RWPE2 (cell line): Measurements from ENCODE around the gene HSPA5.
"Not testable (repeated sequence)": the region's sequence is repeated elsewhere in the genome, so short reads cannot be mapped to it uniquely, and the experiment has no call there.

ENCODE experiments used
- ATAC-seq: fragments of 200-7000 bp; cut with Tn5 transposase; 3 replicates; pipeline ENCODE4 v1.9.1; 2021; ENCODE audit warnings: low read depth
- DNase-seq: peaks from one replicate; pipeline ENCODE4 v3.0.0-alpha.2; 2020; ENCODE audit warnings: low spot score
- H3K27ac ChIP-seq: fragments of 450-650 bp; 2 replicates; pipeline ENCODE4 v1.5.1; 2017; ENCODE audit warnings: mild to moderate bottlenecking; ENCODE audit not compliant: poor library complexity, severe bottlenecking
- H3K27me3 ChIP-seq: fragments of 250-450 bp; sonication (Bioruptor Pico); 2 replicates; pipeline ENCODE4 v1.5.1; 2021; ENCODE audit warnings: mild to moderate bottlenecking, moderate library complexity; ENCODE audit not compliant: insufficient read depth, poor library complexity, severe bottlenecking
- H3K36me3 ChIP-seq: fragments of 250-450 bp; sonication (Bioruptor Pico); 2 replicates; pipeline ENCODE4 v1.5.1; 2020; ENCODE audit warnings: low read depth, mild to moderate bottlenecking, moderate library complexity
- H3K4me1 ChIP-seq: fragments of 250-450 bp; sonication (Bioruptor Pico); 2 replicates; pipeline ENCODE4 v1.5.1; 2021; ENCODE audit warnings: mild to moderate bottlenecking, moderate library complexity; ENCODE audit not compliant: insufficient read depth, poor library complexity, severe bottlenecking
- H3K4me3 ChIP-seq: fragments of 250-450 bp; sonication (Bioruptor Pico); 2 replicates; pipeline ENCODE4 v1.5.1; 2021; ENCODE audit warnings: mild to moderate bottlenecking, moderate library complexity; ENCODE audit not compliant: severe bottlenecking
- H3K9me3 ChIP-seq: fragments of 250-450 bp; sonication (Bioruptor Pico); 2 replicates; pipeline ENCODE4 v1.5.1; 2021; ENCODE audit warnings: mild to moderate bottlenecking, moderate library complexity; ENCODE audit not compliant: severe bottlenecking
- TF ChIP-seq, protein P1 (sequence below): fragments of 450-650 bp; IDR thresholded peaks from one replicate; pipeline ENCODE4 v1.5.1; 2017; ENCODE audit warnings: mild to moderate bottlenecking, moderate library complexity; ENCODE audit not compliant: poor library complexity, severe bottlenecking

The HSPA5 gene

GRCh38 chr9:125276771-125277170, 35.6 kb upstream of the HSPA5 start:
- Histone ChIP-seq H3K9me3 (no peaks in the 10 kb centered on the region), H3K27ac (no peak overlapping the region)
- no peak for ATAC-seq

GRCh38 chr9:125272697-125273096, 31.6 kb upstream of the HSPA5 start:
- DNase-seq, result no peak
- no peaks in the 10 kb centered on the region for H3K9me3 ChIP-seq
- H3K36me3 ChIP-seq, result peaks cover 28% of the 10 kb centered on the region

More at GRCh38 chr9:125276771-125277170, 35.6 kb upstream of the HSPA5 start:
- Histone ChIP-seq H3K36me3 (peaks cover 15% of the 10 kb centered on the region), H3K4me1 (peaks cover 6% of the 10 kb centered on the region), H3K4me3 (no peak overlapping the region), H3K27me3 (no peaks in the 10 kb centered on the region)
- TF ChIP-seq, protein P1, sequence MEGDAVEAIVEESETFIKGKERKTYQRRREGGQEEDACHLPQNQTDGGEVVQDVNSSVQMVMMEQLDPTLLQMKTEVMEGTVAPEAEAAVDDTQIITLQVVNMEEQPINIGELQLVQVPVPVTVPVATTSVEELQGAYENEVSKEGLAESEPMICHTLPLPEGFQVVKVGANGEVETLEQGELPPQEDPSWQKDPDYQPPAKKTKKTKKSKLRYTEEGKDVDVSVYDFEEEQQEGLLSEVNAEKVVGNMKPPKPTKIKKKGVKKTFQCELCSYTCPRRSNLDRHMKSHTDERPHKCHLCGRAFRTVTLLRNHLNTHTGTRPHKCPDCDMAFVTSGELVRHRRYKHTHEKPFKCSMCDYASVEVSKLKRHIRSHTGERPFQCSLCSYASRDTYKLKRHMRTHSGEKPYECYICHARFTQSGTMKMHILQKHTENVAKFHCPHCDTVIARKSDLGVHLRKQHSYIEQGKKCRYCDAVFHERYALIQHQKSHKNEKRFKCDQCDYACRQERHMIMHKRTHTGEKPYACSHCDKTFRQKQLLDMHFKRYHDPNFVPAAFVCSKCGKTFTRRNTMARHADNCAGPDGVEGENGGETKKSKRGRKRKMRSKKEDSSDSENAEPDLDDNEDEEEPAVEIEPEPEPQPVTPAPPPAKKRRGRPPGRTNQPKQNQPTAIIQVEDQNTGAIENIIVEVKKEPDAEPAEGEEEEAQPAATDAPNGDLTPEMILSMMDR, result no peak
- no peak for DNase-seq

DNA sequence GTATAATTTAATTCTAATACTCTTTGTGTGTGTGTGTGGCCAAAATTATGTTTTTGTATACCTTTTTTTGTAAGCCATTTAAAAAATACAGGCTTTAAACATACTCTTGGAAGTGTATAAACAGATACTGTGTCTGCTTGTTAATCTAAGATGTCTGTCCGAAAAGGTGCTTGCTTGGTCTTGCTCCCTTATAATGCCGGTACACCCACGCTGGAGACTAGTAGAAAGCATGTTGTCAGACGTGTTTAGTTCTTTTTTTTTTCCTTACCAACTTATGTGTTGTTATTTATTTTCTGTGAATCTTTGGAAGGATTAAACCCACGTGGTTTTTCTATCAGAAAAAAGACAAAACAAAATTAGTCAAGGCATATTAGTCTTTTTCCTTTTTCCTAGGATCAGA, 29.9 kb upstream of the HSPA5 start:
- Histone ChIP-seq H3K27ac (no peak overlapping the region), H3K36me3 (peaks cover 37% of the 10 kb centered on the region), H3K27me3 (no peaks in the 10 kb centered on the region), H3K4me3 (no peak overlapping the region), H3K4me1 (peaks cover 15% of the 10 kb centered on the region), H3K9me3 (no peaks in the 10 kb centered on the region)
- no peak for ATAC-seq
- TF ChIP-seq, protein P1, result no peak
- DNase-seq, result no peak

More at GRCh38 chr9:125272697-125273096, 31.6 kb upstream of the HSPA5 start:
- H3K4me1 ChIP-seq, result peaks cover 15% of the 10 kb centered on the region
- no peaks in the 10 kb centered on the region for H3K27me3 ChIP-seq
- H3K4me3 ChIP-seq, result no peak overlapping the region
- peak; percentile 33; the same call in 2 of the 3 replicates for ATAC-seq
- H3K27ac ChIP-seq, result no peak overlapping the region
- TF ChIP-seq, protein P1, result no peak

- TF ChIP-seq, protein P1, result no peak
- DNase-seq (no peak), ATAC-seq (no peak)
- peaks cover 41% of the 10 kb centered on the region for H3K36me3 ChIP-seq
- H3K27ac ChIP-seq, result no peak overlapping the region
- H3K4me3 ChIP-seq, result no peak overlapping the region
- peaks cover 15% of the 10 kb centered on the region for H3K4me1 ChIP-seq
- H3K9me3 ChIP-seq, result no peaks in the 10 kb centered on the region
- no peaks in the 10 kb centered on the region for H3K27me3 ChIP-seq
These were observed 27.9 kb upstream of the HSPA5 start for GRCh38 chr9:125269014-125269397.

DNA sequence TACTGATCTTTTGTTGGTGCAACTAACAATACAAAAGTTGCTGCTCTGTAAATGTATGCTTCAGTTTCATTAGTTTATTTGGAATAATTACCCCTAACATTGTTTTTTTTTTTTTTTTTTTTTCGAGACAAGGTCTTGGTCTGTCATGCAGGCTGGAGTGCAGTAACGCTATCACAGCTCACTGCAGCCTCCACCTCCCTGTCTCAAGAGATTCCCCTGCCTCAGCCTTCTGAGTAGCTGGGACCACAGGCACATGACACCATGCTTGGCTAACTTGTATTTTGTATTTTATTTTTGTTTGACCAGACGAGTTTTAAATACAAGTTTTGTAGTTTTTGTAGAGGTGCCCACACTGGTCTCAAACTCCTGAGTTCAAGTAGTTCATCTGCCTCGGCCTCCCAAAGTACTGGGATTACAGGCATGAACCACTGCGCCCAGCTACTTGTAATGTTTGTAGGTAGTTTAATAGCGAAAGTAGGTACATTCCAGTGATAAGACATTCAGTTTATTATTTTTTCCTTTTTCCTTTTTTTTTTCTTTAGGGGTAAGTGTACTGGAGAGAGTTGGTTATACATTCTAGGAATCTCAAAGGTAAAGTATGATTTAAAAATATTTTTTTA, 27.4 kb upstream of the HSPA5 start:
- Histone ChIP-seq H3K27ac (no peak overlapping the region), H3K4me3 (no peak overlapping the region), H3K9me3 (no peaks in the 10 kb centered on the region), H3K36me3 (peaks cover 46% of the 10 kb centered on the region), H3K27me3 (no peaks in the 10 kb centered on the region), H3K4me1 (peaks cover 15% of the 10 kb centered on the region)
- ATAC-seq (no peak), DNase-seq (no peak)
- TF ChIP-seq, protein P1, result no peak

DNA sequence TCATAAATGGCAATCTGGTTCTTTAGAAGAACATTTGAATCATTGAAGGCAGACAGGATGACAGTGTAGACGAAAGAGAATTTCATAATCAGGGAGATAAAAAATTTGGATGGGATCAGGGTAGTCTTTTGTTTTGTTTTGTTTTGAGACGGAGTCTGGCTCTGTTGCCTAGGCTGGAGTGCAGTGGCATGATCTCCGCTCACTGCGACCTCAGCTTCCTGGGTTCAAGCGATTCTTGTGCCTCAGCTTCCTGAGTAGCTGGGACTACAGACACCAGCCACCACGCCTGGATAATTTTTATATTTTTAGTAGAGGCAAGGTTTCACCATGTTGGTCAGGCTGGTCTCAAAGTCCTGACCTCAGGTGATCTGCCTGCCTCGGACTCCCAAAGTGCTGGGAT, 22.9 kb upstream of the HSPA5 start:
- DNase-seq, H3K27ac ChIP-seq, H3K4me3 ChIP-seq, H3K27me3 ChIP-seq, H3K4me1 ChIP-seq, H3K9me3 ChIP-seq, ATAC-seq: not testable (repeated sequence)
- peaks cover 25% of the 10 kb centered on the region for H3K36me3 ChIP-seq
